Memory B cell (primary cell): ENCODE data around the gene BLOC1S5.
"Not testable (repeated sequence)": the region's sequence is repeated elsewhere in the genome, so short reads cannot be mapped to it uniquely, and the experiment has no call there.

Experiments
- ATAC-seq: fragments of 150-1000 bp; cut with Tn5 transposase; 2 replicates; pipeline ENCODE4 v1.10.0; 2021; ENCODE audit warnings: low read depth, mild to moderate bottlenecking, moderate library complexity
- DNase-seq, 2 donors: peaks; one replicate each; pipeline ENCODE4 v3.0.0; 2022; ENCODE audit warnings: low spot score in 2 of 2
- H3K27ac Mint-ChIP-seq: one replicate; pipeline ENCODE4 v1.8.0; 2022; ENCODE audit warnings: mild to moderate bottlenecking, moderate library complexity, mixed read lengths
- H3K27me3 Mint-ChIP-seq: one replicate; pipeline ENCODE4 v1.8.0; 2022; ENCODE audit warnings: mixed read lengths
- H3K36me3 Mint-ChIP-seq: one replicate; pipeline ENCODE4 v1.8.0; 2022; ENCODE audit warnings: mild to moderate bottlenecking, mixed read lengths
- H3K4me1 Mint-ChIP-seq: one replicate; pipeline ENCODE4 v1.8.0; 2022; ENCODE audit warnings: mixed read lengths
- H3K4me3 Mint-ChIP-seq: one replicate; pipeline ENCODE4 v1.8.0; 2022; ENCODE audit warnings: mild to moderate bottlenecking, moderate library complexity, mixed read lengths
- H3K9me3 Mint-ChIP-seq: one replicate; pipeline ENCODE4 v1.8.0; 2022; ENCODE audit warnings: mixed read lengths

The BLOC1S5 gene

DNA sequence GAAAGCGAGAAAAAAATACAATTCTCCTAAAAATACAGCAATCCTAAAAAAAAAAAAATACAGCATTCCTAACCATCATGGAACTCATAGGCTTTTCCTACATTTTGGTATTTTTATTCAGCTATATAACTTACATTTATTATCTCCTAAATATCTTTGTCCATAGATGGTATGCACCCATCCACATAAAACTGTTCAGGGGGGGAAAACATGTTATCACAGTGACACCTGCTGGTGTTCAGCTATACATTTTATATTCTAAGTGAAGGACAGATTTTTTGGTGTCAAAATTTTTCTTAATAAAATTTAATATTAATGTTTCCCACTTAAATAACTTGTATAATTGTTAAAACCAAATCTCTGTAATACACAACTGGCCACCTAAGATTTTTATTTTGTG, 58.0 kb downstream of the BLOC1S5 start:
- Mint-ChIP-seq H3K9me3 (no peaks in the 10 kb centered on the region), H3K4me3 (no peak overlapping the region), H3K36me3 (peaks cover 4% of the 10 kb centered on the region), H3K27me3 (no peaks in the 10 kb centered on the region), H3K27ac (no peak overlapping the region), H3K4me1 (peaks cover 6% of the 10 kb centered on the region)
- DNase-seq = peak in 1 of 2 donors; percentile 33
- no peak for ATAC-seq

DNA sequence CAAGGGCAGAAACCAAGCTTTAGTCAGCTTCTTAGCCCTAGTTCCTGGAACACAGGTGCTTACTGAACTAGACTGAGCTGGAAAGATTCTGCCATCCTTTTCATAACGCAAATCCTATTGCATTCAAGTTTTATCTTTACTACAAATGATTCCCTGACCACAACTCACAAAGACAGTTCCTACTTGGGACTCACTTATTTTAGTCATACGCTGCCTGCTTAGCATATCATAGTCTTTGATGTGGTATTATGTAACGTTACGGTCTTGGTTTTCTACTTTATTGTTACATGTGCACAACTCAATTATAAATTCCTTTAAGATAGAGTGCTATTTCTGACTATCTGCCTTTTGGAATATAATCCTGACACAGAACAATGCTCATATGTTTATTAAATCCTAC, 59.1 kb downstream of the BLOC1S5 start:
- Mint-ChIP-seq H3K4me3 (no peak overlapping the region), H3K9me3 (no peaks in the 10 kb centered on the region), H3K4me1 (peaks cover 6% of the 10 kb centered on the region), H3K36me3 (peaks cover 3% of the 10 kb centered on the region), H3K27ac (no peak overlapping the region), H3K27me3 (no peaks in the 10 kb centered on the region)
- no peak for ATAC-seq
- DNase-seq = no peak

DNA sequence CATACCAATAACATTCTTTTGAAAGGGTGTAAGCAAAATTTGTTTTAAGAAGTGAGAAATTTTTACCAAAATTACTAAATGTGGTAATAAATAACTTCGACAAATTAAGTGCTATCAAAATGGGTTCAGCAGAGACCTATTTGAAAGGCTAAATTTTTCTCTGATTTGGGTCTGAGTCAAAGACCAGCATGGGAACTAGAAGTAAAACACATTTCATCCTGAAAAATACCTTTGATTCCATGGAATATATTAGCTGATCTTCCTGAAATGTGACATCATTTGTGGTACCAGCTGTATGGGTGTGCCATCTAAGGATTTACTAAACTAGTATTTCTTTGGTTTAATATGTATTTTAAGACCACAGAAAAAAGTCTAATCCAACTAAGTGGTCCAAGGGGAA, 63.6 kb downstream of the BLOC1S5 start:
- no peak for ATAC-seq
- no peaks in the 10 kb centered on the region for H3K9me3 Mint-ChIP-seq
- no peak overlapping the region for H3K4me3 Mint-ChIP-seq
- H3K27me3 Mint-ChIP-seq = no peaks in the 10 kb centered on the region
- no peaks in the 10 kb centered on the region for H3K36me3 Mint-ChIP-seq
- H3K4me1 Mint-ChIP-seq = peaks cover 15% of the 10 kb centered on the region
- no peak for DNase-seq
- no peak overlapping the region for H3K27ac Mint-ChIP-seq

DNA sequence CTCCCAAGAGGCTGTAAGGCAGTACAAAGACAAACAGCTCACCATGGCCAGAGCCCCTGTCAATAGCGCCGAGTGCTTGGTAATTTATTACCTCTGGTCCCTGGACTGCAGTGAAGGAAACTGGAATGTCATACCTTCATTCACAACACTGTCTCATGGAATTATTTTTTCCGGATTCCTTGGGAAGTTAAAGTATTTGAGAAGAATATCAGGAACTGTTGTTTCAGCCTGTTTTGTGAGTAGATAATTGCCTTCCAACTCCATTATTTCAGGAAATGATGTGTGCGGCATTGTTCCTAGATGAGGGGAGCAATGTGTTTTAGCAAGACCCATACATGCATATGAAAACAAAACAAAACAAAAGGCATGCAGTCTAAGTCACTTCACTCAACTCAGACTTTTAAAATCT, 64.0 kb downstream of the BLOC1S5 start:
- H3K27ac Mint-ChIP-seq = no peak overlapping the region
- no peak overlapping the region for H3K4me3 Mint-ChIP-seq
- H3K4me1 Mint-ChIP-seq = peaks cover 15% of the 10 kb centered on the region
- ATAC-seq = no peak
- H3K27me3 Mint-ChIP-seq = no peaks in the 10 kb centered on the region
- no peaks in the 10 kb centered on the region for H3K9me3 Mint-ChIP-seq
- no peaks in the 10 kb centered on the region for H3K36me3 Mint-ChIP-seq
- DNase-seq = no peak

DNA sequence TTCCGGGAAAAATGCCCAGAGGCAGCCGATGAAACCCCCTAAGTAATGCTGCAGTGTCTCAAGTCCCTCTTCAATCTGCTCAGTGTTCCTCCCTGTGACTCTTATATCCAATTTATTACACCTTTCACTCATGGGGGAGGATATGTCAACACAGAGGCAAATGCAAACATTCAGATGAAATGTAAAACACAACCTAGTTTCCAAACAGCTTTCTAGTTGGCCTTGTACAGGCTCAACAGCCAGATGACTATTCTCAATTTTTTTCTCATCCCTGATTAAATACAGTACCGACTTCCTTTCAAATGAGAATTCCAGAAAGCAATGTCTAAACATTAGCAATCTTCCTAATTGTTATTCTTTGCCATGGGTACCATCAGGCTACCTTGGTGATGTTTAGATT, 65.0 kb downstream of the BLOC1S5 start:
- DNase-seq = no peak
- Mint-ChIP-seq H3K4me3 (no peak overlapping the region), H3K36me3 (no peaks in the 10 kb centered on the region), H3K9me3 (no peaks in the 10 kb centered on the region), H3K27me3 (no peaks in the 10 kb centered on the region), H3K4me1 (peaks cover 15% of the 10 kb centered on the region), H3K27ac (no peak overlapping the region)
- ATAC-seq = no peak

DNA sequence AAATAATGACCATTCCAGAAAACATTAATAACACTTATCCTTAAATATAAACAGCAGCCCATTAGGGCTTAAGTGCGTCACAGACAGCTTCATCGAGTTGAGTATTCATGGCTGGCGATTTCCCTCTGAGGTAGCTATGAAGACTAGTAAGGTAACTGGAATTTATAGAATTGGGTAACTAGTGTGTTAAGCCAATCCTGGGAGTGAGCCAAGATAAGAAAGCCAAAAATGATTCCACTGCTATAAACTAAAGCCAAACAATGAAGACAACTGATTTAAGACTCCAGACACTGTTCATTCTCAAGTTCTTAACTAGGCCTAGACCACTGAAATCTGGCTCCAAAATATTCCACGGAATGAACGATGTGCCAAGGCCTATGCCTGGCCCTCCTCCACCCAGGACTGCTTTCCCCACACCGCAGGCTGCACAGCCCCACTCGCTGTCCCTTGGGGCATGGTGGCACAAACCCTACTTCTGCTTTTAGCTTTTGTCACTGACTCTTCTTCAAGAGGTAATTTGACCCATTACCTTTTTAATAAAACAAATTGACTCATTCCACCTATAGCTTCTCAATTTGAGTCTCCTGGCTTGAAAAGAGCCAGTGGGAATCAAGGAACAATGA, 66.0 kb downstream of the BLOC1S5 start:
- Mint-ChIP-seq H3K9me3 (no peaks in the 10 kb centered on the region), H3K27ac (no peak overlapping the region), H3K36me3 (no peaks in the 10 kb centered on the region), H3K27me3 (no peaks in the 10 kb centered on the region), H3K4me3 (peak overlapping the region; percentile 3), H3K4me1 (peaks cover 12% of the 10 kb centered on the region)
- ATAC-seq (peak; percentile 100), DNase-seq (peak; percentile 37 to 43)

DNA sequence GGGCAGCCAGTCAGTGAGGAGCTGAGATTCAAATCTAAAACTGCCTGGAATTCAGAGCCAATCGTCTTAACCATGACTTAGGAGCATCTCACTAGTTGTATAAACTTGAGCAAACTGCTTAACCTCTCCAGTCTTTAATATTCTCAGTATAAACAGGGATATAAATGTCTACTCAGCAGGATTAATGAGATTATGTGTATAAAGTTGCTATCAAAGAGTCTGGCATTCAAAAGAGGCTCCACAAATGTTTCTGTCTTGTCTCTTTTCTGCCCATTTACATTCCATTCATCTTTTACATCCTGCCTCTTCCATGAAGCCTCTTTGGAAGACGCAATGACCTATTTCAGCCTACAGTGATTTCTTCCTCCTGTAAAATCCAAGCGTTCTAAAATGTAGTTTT, 66.9 kb downstream of the BLOC1S5 start:
- ATAC-seq (no peak), DNase-seq (no peak)
- Mint-ChIP-seq H3K27me3 (no peaks in the 10 kb centered on the region), H3K36me3 (no peaks in the 10 kb centered on the region), H3K4me1 (peaks cover 11% of the 10 kb centered on the region), H3K9me3 (no peaks in the 10 kb centered on the region), H3K4me3 (no peak overlapping the region), H3K27ac (no peak overlapping the region)

DNA sequence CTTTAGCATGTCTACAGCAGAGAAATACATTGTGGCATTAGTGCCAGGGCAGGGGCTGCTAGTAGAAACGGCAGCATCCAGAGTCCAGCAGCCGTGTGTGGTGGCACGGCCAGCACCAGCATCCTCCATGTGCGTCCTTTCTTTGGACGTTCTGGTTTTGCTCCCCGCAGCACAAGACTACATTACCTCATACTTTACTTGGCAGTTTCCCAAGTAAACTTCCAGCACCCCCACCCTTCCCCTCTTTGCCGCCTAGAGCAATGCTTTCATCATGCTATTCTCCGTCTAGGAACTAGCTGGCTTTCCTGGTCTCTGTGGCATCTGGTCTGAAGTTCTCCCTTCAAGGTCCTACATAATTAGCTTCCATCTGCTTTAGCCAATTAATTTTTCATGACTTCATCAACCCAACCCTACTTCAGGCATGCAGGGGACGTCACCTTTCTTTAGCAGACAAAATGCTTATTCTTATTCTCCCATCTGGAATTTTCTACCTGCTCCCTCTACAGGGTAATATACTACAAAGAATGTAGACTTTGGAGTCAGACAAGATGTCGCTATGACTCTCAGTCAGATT, 67.6 kb downstream of the BLOC1S5 start:
- H3K9me3 Mint-ChIP-seq = no peaks in the 10 kb centered on the region
- H3K27me3 Mint-ChIP-seq = no peaks in the 10 kb centered on the region
- no peak overlapping the region for H3K27ac Mint-ChIP-seq
- H3K4me3 Mint-ChIP-seq = no peak overlapping the region
- DNase-seq = no peak
- ATAC-seq = no peak
- H3K36me3 Mint-ChIP-seq = no peaks in the 10 kb centered on the region
- peaks cover 18% of the 10 kb centered on the region for H3K4me1 Mint-ChIP-seq

DNA sequence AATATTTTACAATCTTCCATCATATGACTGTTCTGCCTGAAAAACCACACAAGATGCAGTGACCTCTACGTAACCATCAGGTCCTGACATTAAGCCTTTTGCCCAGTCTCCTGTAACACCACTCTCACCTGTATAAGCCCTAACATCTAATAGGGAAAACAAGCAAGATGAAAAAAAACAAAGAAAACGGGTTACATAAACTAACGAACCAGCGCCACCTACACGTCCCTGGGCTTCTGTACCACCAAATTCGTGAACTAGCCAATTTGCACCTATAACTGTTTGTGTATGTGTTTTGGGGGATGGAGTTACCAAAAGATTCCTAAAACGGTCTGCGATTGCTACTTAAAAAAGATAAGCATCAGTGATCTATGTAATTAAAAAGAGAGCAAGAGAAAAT, 70.2 kb downstream of the BLOC1S5 start:
- no peak for DNase-seq
- Mint-ChIP-seq H3K4me3 (no peak overlapping the region), H3K36me3 (no peaks in the 10 kb centered on the region), H3K27me3 (no peaks in the 10 kb centered on the region), H3K27ac (no peak overlapping the region), H3K4me1 (peaks cover 16% of the 10 kb centered on the region), H3K9me3 (no peaks in the 10 kb centered on the region)
- ATAC-seq = no peak

DNA sequence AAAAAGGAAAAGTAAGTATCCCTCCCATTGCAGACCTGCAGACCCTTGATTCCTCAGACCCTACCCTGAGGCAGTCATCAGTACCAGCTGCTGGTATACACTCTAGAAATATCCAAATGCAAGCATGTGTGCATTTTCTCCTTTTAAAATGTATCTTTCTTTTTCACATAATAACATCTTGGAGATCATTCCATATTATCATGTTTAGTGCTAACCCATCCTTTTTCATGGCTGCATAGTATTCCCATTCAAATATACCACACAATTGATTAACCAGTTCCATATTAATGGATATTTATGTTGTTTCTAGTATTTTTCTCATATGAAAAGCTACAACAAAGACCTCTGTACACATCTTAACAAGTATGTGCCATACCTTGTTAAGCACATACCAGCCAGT, 70.8 kb downstream of the BLOC1S5 start:
- DNase-seq = no peak
- Mint-ChIP-seq H3K27me3 (no peaks in the 10 kb centered on the region), H3K9me3 (no peaks in the 10 kb centered on the region), H3K4me3 (no peak overlapping the region), H3K27ac (no peak overlapping the region), H3K36me3 (no peaks in the 10 kb centered on the region), H3K4me1 (peaks cover 14% of the 10 kb centered on the region)
- ATAC-seq = no peak

DNA sequence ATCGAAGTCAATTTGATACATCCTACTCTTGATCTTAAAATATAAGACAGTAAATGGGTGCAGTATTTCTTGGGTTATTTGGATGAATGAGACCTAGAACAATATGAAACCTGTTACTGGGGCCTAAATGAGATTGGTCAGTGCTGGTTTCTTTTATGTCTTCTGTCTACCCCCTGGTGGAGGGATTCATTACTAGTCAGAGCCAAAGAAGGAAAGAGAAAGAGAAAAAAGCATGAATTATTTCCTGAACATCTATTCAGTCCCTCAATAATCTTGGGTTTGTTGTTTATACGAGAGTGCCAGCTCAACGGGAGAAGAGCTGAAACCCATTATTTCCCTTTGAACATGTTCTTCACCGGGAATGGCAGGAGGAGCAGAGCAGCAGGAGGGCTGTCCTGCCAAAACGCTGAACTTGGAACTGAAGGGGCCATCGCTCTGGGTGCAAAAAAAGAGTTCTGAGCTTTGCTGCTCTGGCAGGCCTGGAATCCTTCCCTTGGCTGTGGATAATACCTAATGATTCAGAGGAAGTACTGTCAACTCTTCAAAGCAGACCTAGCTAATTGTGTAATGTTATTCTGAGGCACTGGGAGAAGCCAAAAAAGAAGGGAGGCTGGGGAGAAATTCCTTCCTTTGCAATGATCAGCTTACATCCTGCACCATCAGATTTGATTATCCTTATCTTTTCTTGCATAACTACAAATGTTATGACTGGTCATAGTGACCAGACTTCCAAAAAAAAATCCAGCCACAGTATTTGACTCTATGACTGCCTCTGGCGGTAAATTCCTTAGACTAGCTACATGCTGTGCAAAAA, 72.0 kb downstream of the BLOC1S5 start:
- H3K4me3 Mint-ChIP-seq = no peak overlapping the region
- peak; percentile 76 for ATAC-seq
- H3K36me3 Mint-ChIP-seq = peaks cover 2% of the 10 kb centered on the region
- H3K27ac Mint-ChIP-seq = peak overlapping the region; percentile 48
- peak in 1 of 2 donors; percentile 21 for DNase-seq
- no peaks in the 10 kb centered on the region for H3K27me3 Mint-ChIP-seq
- H3K9me3 Mint-ChIP-seq = no peaks in the 10 kb centered on the region
- peaks cover 10% of the 10 kb centered on the region for H3K4me1 Mint-ChIP-seq

DNA sequence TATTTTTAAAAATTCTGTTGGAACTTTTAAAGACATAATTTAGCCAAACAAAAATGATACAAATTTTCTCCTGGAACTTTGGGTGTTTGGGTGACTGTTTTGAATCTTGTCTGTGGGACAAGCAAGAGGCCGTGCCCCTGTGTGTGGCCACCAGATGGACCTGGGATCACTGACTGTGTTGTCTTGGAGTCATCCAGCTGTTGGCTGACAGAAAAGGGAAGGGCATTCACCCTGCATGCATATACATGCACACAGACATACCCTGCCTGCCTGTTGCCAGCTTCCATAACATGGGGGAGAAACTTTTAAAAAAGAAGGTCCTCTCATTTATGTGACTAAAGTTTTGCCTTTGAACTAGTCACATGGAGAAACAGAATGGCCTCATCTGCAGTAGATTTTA, 72.7 kb downstream of the BLOC1S5 start:
- peaks cover 2% of the 10 kb centered on the region for H3K9me3 Mint-ChIP-seq
- H3K27ac Mint-ChIP-seq = no peak overlapping the region
- DNase-seq (no peak), ATAC-seq (no peak)
- H3K4me1 Mint-ChIP-seq = peaks cover 10% of the 10 kb centered on the region
- no peaks in the 10 kb centered on the region for H3K27me3 Mint-ChIP-seq
- H3K4me3 Mint-ChIP-seq = no peak overlapping the region
- H3K36me3 Mint-ChIP-seq = peaks cover 3% of the 10 kb centered on the region

DNA sequence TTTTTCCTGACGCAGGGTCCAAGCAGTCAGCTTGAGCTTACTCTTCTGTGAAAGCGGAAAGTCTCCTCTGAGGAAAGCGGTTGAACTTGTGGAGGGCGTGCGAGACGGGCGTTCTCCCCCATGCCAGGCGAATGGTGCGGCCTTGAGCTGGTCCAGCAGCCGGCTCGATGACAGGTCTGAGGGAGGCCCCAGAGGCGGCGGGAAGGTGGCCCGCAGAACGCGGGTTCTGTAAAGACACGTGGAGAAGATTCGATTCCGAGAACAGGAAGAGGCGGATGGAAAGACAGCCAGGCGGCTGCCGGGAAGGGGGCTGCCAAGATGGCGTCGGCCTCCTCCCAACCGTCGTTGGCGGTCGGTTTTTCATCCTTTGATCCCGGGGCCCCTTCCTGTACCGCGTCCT, 78.0 kb downstream of the BLOC1S5 start:
- Mint-ChIP-seq H3K27ac (no peak overlapping the region), H3K27me3 (no peaks in the 10 kb centered on the region), H3K4me3 (no peak overlapping the region), H3K9me3 (peaks cover 2% of the 10 kb centered on the region), H3K4me1 (no peaks in the 10 kb centered on the region), H3K36me3 (peaks cover 5% of the 10 kb centered on the region)
- DNase-seq = no peak
- no peak for ATAC-seq

DNA sequence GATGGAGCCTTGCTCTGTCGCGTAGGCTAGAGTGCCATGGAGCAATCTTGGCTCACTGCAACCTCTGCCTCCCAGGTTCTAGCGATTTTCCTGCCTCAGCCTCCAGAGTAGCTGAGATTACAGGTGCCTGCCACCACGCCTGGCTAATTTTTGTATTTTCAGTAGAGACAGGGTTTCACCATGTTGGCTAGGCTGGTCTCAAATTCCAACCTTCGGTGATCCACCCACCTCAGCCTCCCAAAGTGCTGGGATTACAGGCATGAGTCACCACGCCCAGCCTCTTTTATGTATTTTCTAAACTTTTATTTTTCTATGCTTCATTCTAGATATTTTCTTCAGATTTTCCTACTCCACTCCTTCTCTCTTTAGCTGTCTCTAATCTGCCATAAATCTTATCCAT, 80.2 kb downstream of the BLOC1S5 start:
- H3K9me3 Mint-ChIP-seq = not testable (repeated sequence)

More for the DNA sequence above, 80.2 kb downstream of the BLOC1S5 start:
- not testable (repeated sequence) for H3K27me3 Mint-ChIP-seq, ATAC-seq, H3K4me3 Mint-ChIP-seq, H3K36me3 Mint-ChIP-seq, H3K27ac Mint-ChIP-seq, DNase-seq, H3K4me1 Mint-ChIP-seq
